Measurements from ENCODE around the gene F13A1.

Gene F13A1

DNA sequence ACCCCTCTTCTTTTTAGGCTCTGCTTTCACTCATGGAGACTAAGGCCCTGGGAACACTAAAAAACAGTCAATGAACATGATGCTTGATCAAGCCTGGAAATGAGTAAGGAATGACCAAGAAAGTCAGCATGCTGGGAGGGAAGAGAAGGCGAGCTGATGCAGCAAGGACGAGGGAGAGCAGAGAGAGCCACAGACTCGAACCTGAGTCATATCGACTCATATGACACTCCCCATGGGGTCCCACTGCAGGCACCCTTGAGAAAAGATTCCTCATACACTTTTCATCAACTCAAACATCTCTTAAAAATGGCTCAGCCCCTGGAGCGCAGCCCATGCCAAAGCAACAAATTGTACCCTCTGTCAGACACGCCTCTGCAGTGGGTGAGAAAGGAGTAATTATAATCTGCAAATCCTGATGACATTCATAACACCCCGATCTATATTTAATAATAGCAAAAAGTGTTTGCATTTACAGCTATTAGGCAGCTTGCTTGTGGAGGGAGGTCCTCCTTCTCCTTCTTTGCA, 127.2 kb downstream of the F13A1 start:
- DNase-seq (ENCODE audit: low read depth in 2 of 2) = no peak

DNA sequence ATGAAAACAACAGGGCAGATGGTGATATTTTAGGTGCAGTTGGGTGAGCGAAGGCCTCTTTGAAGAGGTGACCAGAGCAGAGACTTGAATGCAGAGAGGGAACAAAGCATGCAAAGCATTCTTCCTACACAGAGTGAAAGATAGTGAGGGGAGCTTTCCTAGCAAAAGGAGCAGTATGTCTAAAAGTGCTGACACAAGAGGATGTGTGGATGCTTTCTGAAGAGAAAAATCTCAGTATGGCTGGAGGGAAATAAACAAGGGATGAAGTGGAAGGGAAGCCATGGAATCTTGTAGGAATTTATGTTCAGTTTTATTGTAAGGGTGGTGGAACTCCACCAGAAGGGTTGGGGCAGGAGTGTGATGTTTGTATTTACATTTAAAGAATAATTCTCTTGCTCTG, 128.6 kb downstream of the F13A1 start:
- no peak for DNase-seq (ENCODE audit: low read depth in 2 of 2)

DNA sequence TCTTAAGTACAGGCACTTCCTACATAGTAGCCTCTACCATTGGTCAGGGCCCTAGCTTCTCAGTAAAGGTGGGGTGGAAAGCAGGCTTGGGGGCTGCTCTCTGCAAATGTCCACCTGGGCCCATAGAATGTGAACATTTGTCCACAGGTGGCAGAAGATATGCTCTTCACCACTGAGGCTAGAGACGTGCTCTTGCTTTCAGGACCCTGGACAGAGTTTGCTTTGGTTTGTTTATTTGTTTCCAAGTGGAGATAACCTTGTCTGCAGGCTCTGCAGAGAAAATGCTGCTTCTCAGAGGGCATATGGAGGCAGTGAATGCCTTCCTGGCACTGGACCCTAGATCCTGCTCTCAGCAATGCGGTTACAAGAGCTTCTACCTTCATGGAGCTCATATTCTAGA, 129.0 kb downstream of the F13A1 start:
- DNase-seq (ENCODE audit: low read depth in 2 of 2) = no peak

DNA sequence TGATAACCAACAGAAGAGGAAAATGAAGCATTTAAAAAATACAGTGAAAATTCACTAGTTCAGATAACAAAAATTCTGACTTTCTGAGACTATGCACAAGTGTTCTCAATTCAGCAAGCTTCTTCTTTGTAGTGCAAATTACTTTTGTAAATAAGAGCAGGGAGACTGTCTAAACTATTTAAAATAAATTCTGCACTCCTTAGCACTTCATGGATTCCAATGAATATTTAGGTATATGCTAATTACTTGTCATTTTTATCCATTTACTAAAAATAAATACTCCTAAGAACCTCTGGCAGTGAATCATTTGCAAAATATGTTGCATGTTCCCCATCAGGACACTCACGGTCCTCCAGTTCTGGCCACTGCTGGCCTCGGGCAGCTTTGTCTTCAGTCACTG, 139.8 kb downstream of the F13A1 start:
- no peak for DNase-seq (ENCODE audit: low read depth in 2 of 2)

DNA sequence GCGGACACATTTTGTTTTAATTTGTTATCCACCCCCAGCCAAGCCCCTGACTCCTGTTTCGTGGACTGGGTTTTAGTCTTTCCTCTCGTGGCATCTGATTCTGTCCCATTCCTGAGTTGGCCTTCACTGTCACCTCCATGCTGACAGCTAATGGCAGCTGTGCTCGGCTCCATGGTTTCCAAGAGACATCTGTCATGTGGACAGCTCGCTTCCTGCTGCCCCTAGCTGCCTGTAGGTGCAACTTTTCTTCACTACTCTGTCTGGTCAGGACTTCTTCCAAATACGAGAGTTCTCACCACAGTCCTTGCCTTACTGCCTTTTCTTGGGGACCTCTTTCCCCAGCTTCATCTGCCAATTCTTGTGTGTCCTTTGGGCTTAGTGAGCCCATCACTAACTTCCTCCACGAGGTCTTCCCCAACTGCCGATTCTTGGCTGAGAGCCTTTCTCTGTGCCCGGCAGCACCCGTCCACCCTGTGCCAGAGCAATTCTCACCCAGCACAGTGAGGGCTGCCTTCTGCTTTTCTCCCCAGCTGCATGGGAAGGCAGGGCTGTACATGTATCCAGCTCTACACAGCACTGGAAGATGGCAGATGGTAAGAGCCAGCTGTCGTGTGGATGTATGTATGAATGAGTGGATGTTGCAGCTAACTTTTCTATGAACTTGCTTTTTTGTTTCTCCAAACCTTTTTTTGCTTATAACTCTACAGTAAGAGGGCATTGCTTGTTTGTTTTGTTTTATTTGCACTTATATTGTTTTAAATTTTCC, 140.4 kb downstream of the F13A1 start:
- DNase-seq (ENCODE audit: low read depth in 2 of 2) = no peak

DNA sequence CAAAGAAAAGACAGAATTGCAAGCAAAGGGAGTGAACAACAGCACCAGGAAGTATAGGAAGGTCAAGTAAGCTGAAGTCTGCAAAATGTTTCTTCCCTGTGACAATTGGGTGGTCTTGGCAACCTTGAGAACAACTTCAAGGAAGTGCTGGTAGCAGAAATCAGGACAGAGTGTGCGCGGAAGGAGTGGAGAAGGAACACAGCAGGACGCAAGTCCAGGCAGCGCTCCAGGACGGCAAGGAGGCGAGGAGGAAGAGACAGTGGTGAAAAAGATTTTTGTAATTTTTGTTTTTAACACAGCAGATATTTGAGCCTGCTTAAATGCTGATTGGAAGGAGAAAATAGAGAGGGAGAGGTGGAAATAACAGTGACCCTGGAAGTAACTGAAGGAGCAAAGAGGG, 141.7 kb downstream of the F13A1 start:
- DNase-seq (ENCODE audit: low read depth in 2 of 2) = no peak

DNA sequence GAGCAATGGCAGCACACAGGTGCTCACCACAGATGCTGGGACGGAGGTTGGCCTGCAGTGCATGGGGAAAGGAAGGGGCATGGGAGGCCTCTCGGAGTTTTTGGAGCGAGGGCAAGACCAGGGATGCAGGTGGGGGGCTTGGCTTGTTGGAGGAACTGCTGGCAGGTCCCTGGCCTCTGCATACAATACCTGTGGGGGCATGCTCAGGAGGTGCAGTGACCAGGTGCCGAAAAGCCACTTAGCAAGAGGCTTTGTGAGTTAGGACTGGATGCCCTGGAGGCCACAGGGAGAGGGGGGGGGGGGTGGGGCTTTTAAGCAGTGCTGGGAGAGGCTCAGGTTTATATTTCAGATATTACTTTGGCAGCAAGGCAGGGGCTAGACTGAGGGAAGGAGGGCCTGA, 142.7 kb downstream of the F13A1 start:
- no peak for DNase-seq (ENCODE audit: low read depth in 2 of 2)

DNA sequence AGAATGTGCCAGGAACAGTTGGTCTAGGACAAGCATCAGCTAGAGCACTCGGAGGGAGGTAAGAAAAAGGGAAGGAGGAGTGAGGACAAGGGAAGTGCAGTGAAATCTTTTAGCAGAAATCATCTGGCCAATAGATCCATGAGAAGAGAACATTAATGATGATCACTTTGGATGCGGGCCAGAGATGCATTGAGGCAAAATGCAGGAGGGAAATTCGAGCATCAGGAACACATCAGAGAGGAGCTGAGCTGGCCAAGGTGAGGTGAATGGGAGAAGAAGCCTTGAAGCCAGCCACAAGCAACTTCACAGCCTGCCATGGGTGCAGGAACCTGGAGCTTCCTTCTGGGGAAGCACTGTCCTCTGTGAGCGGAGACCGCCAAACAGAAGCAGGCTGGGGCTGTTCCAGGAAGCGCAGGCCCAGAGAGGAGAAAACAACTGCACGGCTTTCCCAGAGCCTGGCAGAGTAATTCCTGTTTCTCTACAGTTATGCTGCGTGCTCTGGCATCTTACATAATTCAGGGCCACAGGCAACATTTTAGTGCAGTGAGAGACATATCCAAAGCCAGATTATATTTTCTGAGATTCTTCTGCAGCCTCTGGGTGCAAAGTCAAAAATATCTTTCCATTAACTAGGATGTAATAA, 143.8 kb downstream of the F13A1 start:
- no peak for DNase-seq (ENCODE audit: low read depth in 2 of 2)

DNA sequence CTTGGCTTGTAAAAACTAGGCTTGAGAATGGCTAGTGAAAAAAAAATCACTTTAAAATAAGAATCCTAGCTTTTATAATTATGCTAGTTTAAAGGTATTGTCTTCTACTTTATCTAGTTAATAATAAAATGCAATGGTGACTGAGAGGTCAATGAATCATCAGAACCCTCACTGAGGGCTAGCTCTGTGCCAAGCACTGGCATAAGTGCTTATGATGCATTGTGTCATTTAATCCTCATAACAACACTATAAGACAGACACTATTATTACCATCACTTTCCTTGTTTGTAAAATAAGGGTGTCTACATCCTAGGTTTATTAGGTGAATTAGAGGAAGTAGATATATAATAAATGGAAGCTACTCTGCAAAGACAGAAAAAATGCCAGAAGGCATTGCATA, 144.3 kb downstream of the F13A1 start:
- no peak for DNase-seq (ENCODE audit: low read depth in 2 of 2)

DNA sequence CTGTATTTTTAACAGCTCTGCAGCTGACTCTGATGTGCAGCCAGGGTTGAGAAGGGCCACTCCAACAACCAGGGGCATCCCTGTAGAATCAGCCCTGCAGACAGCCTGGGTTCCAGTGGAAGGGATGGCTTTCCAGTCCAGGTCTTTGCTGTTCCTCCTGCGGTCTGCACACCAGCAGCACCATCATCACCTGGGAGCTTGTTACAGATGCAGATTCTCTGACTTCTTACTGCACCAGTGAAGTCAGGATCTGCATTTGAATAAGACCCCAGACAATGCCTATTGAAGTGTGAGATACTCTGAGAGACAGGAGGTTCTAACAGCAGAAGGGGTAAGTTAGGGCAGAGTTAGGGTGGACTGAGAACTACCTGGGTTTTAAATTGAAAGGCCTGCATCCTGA, 151.3 kb downstream of the F13A1 start:
- DNase-seq (ENCODE audit: low read depth in 2 of 2) = no peak

DNA sequence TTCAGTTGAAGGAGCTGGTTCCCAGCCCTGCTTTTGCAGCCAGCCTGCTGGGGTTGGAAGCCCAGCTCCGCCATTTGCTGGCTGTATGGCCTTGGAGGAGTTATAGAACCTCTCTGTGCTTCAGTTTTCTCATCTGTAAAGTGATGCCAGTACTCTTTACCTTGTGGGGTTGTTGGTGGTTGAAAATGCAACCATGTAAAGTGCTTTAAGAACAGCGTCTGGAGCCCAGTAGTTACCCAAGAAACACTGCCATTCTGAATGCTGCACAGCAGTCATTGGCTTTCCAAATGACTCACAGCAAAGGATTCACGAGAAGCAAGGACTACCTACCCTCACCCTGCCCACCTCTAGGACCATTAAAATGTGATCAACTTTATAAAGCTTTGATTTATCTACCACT, 154.4 kb downstream of the F13A1 start:
- no peak for DNase-seq (ENCODE audit: low read depth in 2 of 2)

DNA sequence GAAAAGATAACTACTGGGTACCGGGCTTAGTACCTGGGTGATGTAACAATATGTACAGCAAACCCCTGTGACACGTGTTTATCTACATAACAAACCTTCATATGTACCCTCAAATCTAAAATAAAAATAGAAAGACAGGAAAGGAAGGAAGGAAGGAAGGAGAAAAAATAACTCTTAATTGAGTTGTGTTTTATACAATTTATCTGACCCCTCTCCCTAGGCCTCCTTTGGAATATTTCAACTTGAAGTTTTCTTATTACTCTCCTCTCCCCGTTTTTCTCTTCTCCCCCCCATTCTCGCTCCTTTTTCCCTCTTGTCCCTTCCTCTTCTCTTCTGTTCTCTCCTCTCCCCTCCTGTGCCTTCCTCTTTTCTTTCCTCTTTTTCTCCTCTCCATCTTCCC, 156.1 kb downstream of the F13A1 start:
- DNase-seq (ENCODE audit: low read depth in 2 of 2) = no peak

DNA sequence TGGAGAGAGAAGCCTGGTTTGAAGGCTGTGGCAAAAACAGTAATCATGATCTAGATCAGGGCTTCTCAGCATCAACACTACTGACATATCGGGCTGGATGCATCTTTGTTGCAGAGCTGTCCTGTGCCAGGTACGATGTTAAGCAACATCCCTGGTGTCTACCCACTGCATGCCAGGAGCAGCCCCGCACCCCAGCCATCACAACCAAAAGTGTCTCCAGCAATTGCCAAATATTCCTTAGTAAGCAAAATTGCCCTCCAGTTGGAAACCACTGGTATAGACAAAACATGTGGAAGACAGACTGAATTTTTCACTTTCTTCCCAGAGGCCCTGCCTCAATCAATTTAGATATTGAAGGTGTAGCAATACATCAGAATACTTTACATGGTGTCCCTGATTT, 166.1 kb downstream of the F13A1 start:
- DNase-seq (ENCODE audit: low read depth in 2 of 2) = no peak

DNA sequence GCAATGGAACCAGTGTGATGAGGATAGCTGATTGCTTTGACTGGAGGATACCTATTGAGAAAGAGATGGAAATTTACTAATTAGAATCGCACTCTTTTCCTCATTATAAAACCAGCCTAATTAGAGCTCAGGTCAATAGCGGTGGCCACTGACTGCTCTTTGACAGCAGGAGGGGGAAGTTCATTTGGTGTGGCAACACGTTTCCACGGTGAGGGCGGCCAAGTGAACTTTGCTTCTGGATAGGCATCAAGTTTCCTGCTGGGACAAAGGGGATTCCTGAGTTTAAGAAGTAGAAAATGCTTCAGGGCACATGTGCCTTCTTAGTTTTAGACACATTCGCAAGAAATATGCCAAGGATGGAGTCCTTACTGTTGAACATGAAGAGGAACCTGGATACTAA, 168.4 kb downstream of the F13A1 start:
- DNase-seq (ENCODE audit: low read depth in 2 of 2) = no peak

DNA sequence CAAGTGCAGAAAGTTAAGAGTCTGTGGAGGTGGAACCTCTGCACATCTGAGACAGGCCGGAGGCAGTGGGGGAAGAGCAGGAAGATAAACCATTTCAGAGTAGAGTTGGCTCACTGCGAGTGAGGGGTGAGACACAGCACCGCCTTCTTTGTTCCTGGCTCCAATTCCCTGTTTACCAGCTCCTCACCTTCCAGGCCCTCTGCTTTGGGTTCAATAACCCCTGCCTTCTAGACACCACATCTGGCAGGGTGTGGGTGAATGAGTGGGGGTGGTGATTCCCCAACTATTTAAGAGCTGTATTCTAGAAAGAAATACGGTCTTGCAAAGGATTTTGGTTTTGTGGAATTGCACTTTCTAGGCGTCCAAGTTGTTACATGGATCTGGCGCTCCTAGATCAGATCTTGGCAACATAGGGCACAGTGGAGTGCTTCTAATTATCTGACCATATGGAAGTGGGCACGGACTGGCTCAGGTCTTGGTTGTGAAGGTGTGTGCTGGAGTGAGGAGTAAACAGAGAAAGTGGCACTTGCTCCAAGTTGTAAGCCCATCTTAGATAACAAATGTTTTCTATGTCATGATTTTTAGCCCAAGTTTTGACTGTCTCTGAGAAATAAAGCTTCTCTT, 172.2 kb downstream of the F13A1 start:
- no peak for DNase-seq (ENCODE audit: low read depth in 2 of 2)

DNA sequence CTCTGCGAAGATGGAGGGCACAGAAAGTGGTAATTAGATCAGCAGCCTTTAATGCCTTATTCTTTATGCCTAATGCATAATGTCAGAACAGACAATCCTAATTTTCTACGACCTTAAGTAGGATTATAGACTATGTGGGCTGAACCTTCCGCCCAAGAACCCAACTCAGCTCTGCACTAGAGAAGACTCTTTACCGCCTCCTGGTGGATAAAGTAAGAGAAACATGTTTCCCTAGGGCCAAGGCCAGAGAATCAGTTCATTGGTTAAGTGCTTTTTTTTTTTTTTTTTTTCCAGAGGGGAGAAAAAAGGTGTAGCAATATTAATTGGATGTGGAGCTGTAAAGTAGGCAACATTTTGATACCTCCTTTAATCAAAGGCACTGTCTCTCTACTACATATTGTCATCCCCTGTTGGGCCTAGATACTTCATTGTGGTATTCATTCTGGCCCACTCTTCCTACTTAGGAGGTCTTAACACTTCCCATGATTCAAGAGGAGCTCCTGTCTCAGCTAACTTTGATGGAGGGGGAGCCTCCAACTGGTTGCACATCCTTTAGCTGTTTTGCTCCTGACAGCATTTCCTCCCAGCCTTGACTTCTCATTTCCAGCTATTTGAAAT, 188.9 kb downstream of the F13A1 start:
- DNase-seq (ENCODE audit: low read depth in 2 of 2) = no peak

DNA sequence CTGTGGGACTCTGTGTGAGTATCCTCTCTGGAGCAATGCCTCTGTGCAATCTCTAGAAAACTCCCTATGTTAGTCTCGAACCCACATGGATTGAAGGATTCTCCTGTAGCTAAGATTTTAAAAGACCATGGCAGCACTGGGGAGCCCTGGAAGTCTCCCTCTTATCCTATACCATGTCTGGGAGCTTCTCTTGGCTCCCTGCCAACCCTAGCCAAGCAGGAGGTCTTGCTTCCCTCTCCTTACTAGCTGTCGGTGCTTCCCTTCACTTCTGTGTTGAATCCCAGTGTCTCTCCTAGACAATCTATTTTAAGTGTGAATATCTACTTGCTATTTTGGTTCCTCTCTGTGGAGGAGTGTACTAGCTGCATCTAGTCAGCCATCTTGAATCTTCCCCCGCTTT, 195.0 kb downstream of the F13A1 start:
- no peak for DNase-seq (ENCODE audit: low read depth in 2 of 2)

DNA sequence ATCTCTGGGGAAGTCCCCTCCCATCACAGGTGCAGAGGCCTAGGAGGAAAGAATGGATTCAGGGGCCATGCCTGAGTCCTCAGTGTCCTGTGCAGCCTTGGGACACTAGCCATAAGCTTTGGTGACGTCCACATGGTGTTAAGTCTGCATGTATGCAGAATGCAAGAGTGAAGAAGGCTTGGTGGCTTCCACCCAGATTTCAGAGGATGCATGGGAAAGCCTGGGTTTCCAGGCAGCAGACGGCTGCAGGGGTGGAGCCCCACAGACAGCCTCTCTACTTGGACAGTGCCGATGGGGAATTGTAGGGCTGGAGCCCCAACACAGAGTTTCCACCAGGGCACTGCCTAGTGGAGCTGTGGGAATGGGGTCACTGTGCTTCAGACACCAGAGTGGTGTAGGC, 196.7 kb downstream of the F13A1 start:
- DNase-seq (ENCODE audit: low read depth in 2 of 2) = no peak

DNA sequence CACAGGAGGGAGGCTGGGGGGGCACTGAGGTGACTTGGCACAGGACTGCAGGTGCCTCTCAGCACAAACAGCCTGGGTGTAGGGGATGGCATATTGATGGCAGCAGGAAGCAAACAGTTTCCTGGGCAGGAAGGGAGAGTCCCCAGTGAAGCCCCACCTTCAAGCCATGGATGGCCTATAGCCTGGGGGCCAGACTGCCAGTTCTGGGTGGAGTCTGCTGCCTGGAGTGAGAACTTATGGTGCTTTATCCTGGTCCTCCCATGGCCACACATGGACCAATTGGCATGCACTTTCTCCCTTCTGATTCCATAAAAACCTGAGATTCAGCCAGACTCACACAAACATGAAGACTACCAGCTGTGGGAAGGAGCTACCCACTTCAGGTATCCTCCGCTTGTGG, 198.5 kb downstream of the F13A1 start:
- DNase-seq (ENCODE audit: low read depth in 2 of 2) = no peak

DNA sequence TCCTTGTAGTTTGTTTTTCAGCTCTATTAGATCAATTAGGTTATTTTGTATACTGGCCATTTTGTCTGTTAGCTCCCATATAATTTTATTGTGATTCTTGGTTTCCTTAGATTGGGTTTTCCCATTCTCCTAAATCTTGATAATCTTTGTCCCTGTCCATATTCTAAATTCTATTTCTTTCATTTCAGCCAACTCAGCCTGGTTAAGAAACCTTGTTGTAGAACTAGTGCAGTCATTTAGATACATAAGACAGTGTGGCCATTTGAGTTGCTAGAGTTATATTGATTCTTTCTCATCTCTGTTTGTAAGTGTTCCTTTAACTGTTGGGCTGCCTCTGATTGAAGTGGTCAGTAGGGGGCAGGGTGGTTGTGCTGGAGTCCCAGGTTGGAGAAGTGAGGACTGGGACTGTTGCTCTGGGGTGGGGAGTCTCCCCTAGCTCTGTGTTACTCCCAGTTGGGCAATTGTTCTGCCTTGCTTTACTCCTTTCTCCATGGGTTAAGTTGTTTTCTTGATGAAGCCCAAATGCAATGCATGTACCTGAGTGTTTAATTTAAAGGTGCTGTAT, 214.9 kb downstream of the F13A1 start:
- no peak for DNase-seq (ENCODE audit: low read depth in 2 of 2)
